ENCODE data around the gene GRAP2.

GRAP2 gene

DNA sequence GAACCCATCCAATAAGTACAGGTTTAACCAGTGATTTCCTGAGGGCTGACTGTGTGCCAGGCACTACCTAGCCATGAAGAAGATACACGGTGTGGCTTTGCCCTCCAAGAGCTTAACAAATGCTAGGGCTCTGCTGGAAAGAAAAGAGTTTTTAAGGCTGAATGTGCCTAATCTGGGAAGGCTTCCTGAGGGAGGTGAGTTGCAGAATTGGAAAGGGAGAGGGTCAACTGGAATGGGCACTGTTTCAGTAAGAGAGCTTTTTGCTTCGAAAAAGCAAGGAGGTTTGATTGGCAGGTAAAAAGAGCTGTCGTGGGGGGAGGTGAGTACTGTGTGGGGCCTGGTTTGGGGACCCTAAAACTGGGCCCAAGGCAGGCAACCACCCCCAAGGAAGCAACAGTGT is 96.5 kb downstream of the GRAP2 start:
- DNase-seq, result no peak

- no peak for DNase-seq
These were observed 97.2 kb downstream of the GRAP2 start for GRCh38 chr22:39997939-39998726.

- DNase-seq, result no peak
These were observed 98.4 kb downstream of the GRAP2 start for GRCh38 chr22:39999144-39999757.

- DNase-seq, result no peak
These were observed 99.3 kb downstream of the GRAP2 start for GRCh38 chr22:40000171-40000570.

DNA sequence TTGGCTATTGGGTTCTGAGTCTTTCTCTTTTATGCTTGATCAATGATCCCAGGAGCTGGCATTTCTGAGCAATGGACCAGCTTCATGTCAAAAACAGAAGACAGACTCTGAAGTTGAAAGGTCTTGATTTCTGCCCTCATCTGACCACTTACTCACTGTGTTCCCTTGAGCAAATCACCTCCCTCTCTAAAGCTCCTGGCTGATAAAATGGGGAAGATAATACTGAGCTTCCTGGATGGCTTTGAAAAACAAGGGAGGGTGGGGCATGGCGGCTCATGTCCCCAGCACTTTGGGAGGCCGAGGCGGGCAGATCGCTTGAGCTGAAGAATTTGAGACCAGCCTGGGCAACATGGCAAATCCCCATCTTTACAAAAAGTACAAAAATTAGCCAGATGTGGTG is 100.2 kb downstream of the GRAP2 start:
- DNase-seq, result no peak

GRCh38 chr22:40001800-40002577 is 101.1 kb downstream of the GRAP2 start:
- no peak for DNase-seq

DNA sequence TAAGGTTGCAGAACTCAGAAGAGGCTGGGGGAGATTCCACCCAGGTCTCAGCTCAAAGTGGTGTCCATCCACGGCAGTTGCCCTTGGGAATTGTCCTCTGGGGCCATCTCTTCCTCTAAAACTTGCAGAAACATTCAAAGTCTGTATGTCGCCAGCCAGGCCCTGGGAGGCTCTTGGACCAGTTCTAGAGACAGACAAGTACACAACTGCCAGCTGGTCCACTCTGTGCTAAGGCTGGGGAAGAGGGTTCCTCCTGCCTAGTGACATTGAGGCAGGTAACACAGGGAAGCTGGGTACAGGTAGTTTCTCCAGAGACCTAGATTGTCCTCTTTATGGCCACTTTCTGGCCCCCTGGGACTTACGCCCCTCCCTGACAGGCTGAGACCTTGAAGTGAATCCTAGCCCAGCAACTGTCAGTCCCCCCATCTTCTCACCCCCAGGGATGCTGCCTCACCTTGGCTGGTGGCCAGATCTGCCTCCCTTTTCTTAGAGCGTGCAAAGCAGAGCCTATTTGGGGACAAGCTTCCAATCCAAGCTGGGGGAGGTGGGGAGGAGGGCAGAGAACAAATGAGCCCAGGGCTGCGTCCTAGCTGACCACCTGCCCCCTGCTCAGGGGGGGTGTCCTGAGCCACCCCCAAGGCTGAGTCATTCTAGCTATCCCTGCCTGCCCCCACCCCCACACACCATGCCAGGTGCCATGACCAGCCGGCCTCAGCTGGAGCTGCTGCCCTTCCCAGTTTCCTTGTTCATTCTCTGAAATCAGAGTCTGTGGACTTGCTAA is 102.2 kb downstream of the GRAP2 start:
- no peak for DNase-seq

- no peak for DNase-seq
These were observed 104.0 kb downstream of the GRAP2 start for GRCh38 chr22:40004836-40005235.

DNA sequence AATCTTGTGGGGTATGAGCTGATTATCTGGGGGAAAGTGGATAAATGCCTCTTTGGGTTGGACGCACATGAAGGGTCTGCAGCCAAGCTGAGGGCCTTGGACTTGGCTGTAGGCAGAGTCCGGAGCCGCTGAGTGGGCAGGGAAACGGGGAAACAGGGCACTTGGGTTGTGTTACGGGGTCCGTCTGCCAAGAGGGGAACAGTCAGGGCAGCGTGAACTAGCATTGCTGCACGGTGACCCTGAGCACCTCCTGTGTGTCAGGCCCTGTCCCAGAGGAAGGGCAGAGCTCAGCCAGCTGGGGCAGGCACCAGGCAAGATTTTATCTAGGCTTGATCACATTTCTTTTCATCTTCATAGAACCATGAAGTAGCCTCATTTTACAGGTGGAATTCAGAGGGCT is 105.8 kb downstream of the GRAP2 start:
- DNase-seq, result no peak

GRCh38 chr22:40007853-40008710 is 107.2 kb downstream of the GRAP2 start:
- DNase-seq, result peak; percentile 2

DNA sequence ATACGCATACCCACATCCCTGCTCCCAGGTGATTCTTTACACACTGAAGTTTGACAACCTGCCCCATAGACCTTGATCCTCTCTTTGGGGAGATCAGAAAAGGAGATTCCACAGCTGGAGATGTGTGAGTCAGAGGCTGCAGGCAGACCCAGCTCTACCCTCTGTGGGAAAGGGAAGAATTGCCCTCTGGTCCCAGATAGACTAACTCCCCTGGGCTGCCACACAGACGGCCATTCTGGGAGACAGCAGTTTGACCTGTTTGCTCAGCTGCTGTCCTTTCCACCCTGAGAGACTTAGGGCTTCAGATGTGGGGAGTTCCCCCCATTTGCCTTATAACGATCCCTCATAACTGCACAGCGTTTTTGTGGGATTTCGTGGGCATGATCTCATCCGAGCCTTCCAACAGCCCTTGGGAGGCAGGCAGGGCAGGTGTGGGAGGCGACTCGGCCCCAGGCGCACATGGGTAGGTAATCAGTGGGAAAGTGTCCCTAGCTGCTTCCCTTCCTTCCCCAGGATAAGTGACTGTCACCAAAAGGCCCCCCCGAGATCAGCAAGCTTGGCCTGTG is 107.9 kb downstream of the GRAP2 start:
- DNase-seq, result no peak

DNA sequence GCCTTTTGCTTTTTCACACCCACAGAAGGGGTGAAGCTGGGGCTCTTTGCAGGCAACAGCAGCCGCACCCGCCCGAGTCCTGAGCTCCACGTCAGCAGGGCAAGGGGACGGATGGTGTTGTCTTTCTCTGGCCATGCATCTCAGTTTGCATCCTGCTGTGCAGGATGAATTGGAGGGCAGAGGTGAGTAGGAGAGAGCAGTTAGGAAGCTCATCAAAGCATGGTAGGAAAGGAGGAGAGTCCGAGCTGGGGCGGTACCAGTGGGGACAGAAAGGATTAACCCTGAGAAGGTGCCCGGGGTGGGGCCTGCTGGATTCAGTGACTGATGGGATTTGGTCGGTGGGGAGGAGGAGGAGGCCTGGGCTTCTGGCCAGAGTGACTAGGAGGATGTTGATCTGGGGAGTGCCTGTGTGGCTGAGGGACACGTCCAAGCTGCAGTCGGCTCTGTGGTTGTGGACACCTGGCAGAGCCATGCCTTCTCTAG is 108.4 kb downstream of the GRAP2 start:
- no peak for DNase-seq

DNA sequence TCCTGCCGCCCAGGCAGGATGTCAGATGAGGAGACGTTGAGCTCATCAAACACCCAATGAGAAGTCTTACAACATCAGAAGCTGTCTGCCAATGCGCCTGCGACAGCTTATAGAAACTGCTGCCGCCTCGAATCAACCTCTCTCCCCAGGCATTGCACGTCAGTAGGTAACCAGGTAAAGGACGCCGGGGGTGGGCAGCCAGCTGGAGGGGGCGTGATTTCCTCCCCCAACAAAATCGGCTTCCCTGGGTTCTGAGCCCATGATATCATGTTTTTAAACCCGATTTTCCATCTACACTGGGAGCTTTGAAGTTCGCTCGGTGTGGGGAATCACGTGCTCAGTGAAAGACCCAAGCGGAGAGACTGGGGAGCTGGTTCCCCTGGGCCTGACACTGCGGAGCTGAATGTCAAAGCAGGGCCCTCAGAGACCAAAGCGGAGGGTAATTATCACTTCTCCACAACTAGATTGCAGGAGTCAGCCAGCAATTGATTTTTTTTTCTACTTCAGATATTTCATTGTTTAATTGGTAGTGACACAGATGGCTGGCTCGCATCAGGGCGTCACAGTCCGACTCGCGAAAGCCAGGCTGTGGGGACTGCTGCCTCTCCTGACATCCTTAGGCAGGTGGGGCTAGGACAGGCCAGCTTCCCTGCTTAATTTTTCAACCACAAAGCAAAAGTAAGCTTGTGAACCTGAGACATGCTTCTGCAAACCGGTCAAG is 109.2 kb downstream of the GRAP2 start:
- DNase-seq, result no peak

DNA sequence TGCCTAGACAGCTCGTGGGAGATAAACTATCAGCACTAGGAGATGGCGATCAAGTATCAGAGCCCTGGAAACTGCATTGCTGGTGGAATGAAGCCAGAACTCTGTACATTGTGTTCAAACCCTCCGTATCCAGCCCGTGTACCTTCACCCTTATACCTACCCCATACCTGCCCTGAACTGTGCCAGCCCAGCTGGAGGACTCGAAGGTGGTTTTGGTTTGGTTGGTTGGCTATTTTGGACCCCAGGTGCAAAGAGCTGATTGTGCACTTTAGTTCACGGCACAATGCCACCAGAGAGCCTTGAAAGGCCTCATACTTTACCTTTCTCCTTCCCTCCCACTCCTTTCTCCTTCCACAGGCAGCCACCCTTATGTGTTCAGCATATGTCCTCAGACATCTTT is 109.9 kb downstream of the GRAP2 start:
- no peak for DNase-seq

DNA sequence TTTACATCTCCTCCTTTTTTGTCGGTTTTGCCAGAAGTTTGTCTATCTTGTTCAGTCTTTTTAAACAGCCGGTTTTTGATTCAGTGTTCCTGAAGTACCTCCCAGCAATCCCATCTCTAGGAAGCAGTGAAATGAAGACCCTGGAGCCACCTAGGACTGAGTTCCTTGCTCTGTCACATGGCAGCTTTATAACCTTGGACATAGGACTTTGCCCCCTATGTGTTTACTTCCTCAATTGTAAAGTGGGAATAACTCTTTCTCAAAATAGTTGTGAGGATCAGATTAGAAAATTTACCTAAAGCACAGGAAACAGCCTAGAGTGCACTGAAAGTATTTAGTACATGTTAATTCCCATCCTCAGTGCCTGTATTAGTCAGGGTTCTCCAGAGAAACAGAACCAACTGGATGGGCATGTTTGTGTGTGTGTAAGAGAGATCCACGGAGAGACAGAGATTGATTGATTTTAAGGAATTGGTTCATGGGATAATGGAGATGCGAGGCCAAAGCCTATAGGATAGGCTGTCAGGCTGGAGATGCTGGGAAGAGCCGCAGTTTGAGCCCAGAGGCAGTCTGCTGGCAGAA is 113.9 kb downstream of the GRAP2 start:
- no peak for DNase-seq

DNA sequence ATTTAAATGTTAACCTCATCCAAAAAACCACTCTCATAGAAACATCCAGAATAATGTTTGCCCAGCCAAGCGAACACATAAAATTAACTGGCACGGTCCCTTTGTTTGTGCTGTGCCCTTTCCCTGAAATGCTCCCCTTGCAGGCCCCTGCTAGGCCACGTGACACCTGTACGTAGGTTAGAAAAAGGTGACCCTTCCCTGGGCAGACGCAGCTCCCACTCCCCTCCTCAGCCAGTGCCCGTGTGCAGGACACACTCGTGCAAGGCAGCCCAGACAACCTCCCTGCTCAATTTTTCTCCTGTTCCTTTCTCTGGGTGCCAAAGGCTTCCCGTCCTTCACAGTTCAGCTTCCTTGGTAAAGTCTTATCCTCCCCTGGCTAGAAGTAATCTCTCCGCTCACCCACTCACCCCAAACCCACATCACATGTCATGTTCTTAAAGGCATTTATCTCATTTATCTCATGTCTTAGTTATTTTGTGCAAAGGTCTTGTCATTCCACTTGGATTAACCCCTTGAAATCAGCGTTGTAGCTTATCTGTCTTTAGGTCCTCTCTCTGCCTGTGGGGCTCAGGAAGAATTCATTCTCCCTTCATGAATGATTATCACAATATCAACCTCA is 114.6 kb downstream of the GRAP2 start:
- DNase-seq, result no peak

DNA sequence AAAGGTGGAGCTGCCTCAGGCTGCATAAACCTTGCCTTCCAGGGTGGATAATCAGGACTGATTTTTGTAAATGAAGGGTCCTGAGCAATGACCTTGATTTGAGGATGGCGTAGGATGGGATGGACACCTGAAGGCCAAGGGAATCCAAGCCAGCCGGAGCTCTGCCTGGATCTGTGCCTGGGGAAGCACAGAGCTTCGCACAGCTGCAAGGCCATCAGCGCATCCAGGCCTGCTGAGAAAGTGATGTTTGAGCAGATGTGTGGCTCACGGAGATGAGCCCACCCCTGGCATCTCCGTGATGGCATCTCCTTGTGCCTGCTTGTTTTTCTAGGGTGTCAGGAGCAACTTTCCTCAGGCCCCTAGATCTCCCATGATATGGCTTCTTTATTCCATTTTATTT is 117.2 kb downstream of the GRAP2 start:
- DNase-seq, result no peak

- DNase-seq, result no peak
These were observed 118.2 kb downstream of the GRAP2 start for GRCh38 chr22:40019100-40019499.

GRCh38 chr22:40020956-40021355 is 120.1 kb downstream of the GRAP2 start:
- DNase-seq, result no peak

- DNase-seq, result no peak
These were observed 120.6 kb downstream of the GRAP2 start for GRCh38 chr22:40021401-40022000.

All from SIG-M5 (cell line).